PC-3 (cell line): Measurements from ENCODE around the gene PGBD2. TPM values are rescaled to one million over a fixed set of nuclear protein-coding genes. Genes with fewer than 3 reads are reported as not detected.

ENCODE experiments used
- ATAC-seq: fragments of 200-7000 bp; cut with Tn5 transposase; 2 replicates; pipeline ENCODE4 v1.9.1; 2020; ENCODE audit warnings: mild to moderate bottlenecking, moderate library complexity
- BruUV-seq: library from RNA; stranded (reverse); fragments of 400-500 nt; replicated peaks from 2 replicates; lab custom pipeline; 2021; lab: Mats Ljungman, UMichigan
- CTCF ChIA-PET: fragments of 300-600 bp; sonication (Branson Sonifier 250); formaldehyde crosslinking; loops from one replicate; lab custom pipeline; 2022; ENCODE audit warnings: antibody characterized with exemption; lab: Charles Lee
- POLR2A ChIA-PET: fragments of 300-600 bp; sonication (Branson Sonifier 250); formaldehyde crosslinking; loops from one replicate; lab custom pipeline; 2022; ENCODE audit warnings: antibody characterized with exemption; ENCODE audit not compliant: unreplicated experiment; lab: Charles Lee
- DNase-seq: peaks from one replicate; pipeline ENCODE4 v3.0.0-alpha.2; 2015
- H2AFZ ChIP-seq: fragments of 300-600 bp; sonication (generic); 2 replicates; pipeline ENCODE4 v1.6.0; 2016; ENCODE audit warnings: antibody characterized with exemption, low read length
- H3F3A ChIP-seq: fragments of 300-600 bp; sonication (generic); one replicate; pipeline ENCODE4 v1.6.0; 2017; ENCODE audit warnings: antibody characterized with exemption, low read length, control low read depth, mild to moderate bottlenecking; ENCODE audit not compliant: unreplicated experiment
- H3K27ac ChIP-seq: fragments of 300-600 bp; sonication (generic); 2 replicates; pipeline ENCODE4 v1.5.1; 2016; ENCODE audit warnings: mild to moderate bottlenecking, low read length
- H3K27me3 ChIP-seq: fragments of 300-600 bp; sonication (generic); 2 replicates; pipeline ENCODE4 v1.6.1; 2016; ENCODE audit warnings: low read length, mixed read lengths
- H3K36me3 ChIP-seq: fragments of 300-600 bp; sonication (generic); 2 replicates; pipeline ENCODE4 v1.6.1; 2016; ENCODE audit warnings: low read depth, mixed run types, low read length, mixed read lengths
- H3K4me1 ChIP-seq: fragments of 300-600 bp; sonication (generic); 2 replicates; pipeline ENCODE4 v1.5.1; 2016; ENCODE audit warnings: low read length; ENCODE audit not compliant: insufficient read depth
- H3K4me2 ChIP-seq: fragments of 300-600 bp; sonication (generic); 2 replicates; pipeline ENCODE4 v1.6.0; 2016; ENCODE audit warnings: low read length
- H3K4me3 ChIP-seq: fragments of 300-600 bp; sonication (generic); 2 replicates; pipeline ENCODE4 v1.5.1; 2016; ENCODE audit warnings: mild to moderate bottlenecking, low read length, mixed read lengths
- H3K79me2 ChIP-seq: fragments of 300-600 bp; sonication (generic); 2 replicates; pipeline ENCODE4 v1.6.1; 2017; ENCODE audit warnings: low read length, mixed read lengths
- H3K9ac ChIP-seq: fragments of 300-600 bp; sonication (generic); 2 replicates; pipeline ENCODE4 v1.6.0; 2016; ENCODE audit warnings: mild to moderate bottlenecking, low read length
- H3K9me2 ChIP-seq: fragments of 300-600 bp; sonication (generic); replicated peaks from 2 replicates; pipeline ENCODE4 v1.6.1; 2016; ENCODE audit warnings: mixed run types, low read length, mixed read lengths
- H3K9me3 ChIP-seq: fragments of 300-600 bp; sonication (generic); 2 replicates; pipeline ENCODE4 v1.6.1; 2016; ENCODE audit warnings: low read length, mixed read lengths
- H4K20me1 ChIP-seq: fragments of 300-600 bp; sonication (generic); 2 replicates; pipeline ENCODE4 v1.6.1; 2016; ENCODE audit warnings: low read length, mixed read lengths
- CTCF ChIP-seq: fragments of 300-600 bp; sonication (generic); conservative IDR thresholded peaks from 2 replicates; pipeline ENCODE4 v1.5.1; 2017; ENCODE audit warnings: antibody characterized with exemption, low read depth, mild to moderate bottlenecking, low read length
- EZH2 ChIP-seq: fragments of 300-600 bp; sonication (generic); IDR thresholded peaks from one replicate; pipeline ENCODE4 v1.6.1; 2017; ENCODE audit warnings: antibody characterized with exemption, mild to moderate bottlenecking, low read length; ENCODE audit not compliant: unreplicated experiment
- EZH2phosphoT487 ChIP-seq: fragments of 300-600 bp; sonication (generic); IDR thresholded peaks from 2 replicates; pipeline ENCODE4 v1.6.1; 2018; ENCODE audit warnings: mild to moderate bottlenecking, antibody characterized with exemption, low read length, borderline replicate concordance
- intact Hi-C: fragments of 100-400 bp; cut with micrococcal nuclease; formaldehyde crosslinking; loops from 2 replicates; pipeline ENCODE4 v1.9.0; 2023
- total RNA-seq: library from RNA; depleted of rRNA; stranded (reverse); fragments of >200 nt; gene quantifications from 2 replicates; pipeline ENCODE4 v1.2.3, GENCODE V29; 2014

The PGBD2 gene
- total RNA-seq, 1 experiment from 2014 or later: 6.5 TPM

GRCh38 chr1:248890549-248891498 is 15.2 kb upstream of the PGBD2 start:
- ATAC-seq: no peak
- no peaks in the 10 kb centered on the region for H3F3A ChIP-seq
- no peak for DNase-seq
- TF ChIP-seq EZH2 (no peak), CTCF (no peak), EZH2phosphoT487 (no peak)
- H3K9me2 ChIP-seq: no peaks in the 10 kb centered on the region
- BruUV-seq: no TSS peak
- H3K79me2 ChIP-seq: no peaks in the 10 kb centered on the region
- H3K4me1 ChIP-seq: no peaks in the 10 kb centered on the region
- no peaks in the 10 kb centered on the region for H3K9me3 ChIP-seq
- ChIA-PET CTCF (no interaction called here), POLR2A (no interaction called here)
- no peaks in the 10 kb centered on the region for H4K20me1 ChIP-seq
- H3K4me3 ChIP-seq: no peak overlapping the region
- H3K27me3 ChIP-seq: no peaks in the 10 kb centered on the region
- no peaks in the 10 kb centered on the region for H3K36me3 ChIP-seq
- H3K9ac ChIP-seq: no peak overlapping the region
- no peak overlapping the region for H2AFZ ChIP-seq
- no peak overlapping the region for H3K27ac ChIP-seq
- intact Hi-C loops: no loop called here
- H3K4me2 ChIP-seq: no peak overlapping the region

- Histone ChIP-seq H3K9me2 (no peaks in the 10 kb centered on the region), H3K9me3 (no peaks in the 10 kb centered on the region), H3K4me2 (no peak overlapping the region), H3K79me2 (no peaks in the 10 kb centered on the region), H3K4me3 (no peak overlapping the region), H3F3A (no peaks in the 10 kb centered on the region), H3K9ac (no peak overlapping the region), H3K27ac (no peak overlapping the region), H2AFZ (no peak overlapping the region), H3K4me1 (no peaks in the 10 kb centered on the region), H3K27me3 (no peaks in the 10 kb centered on the region), H4K20me1 (no peaks in the 10 kb centered on the region), H3K36me3 (no peaks in the 10 kb centered on the region)
- TF ChIP-seq EZH2phosphoT487 (no peak), CTCF (no peak), EZH2 (no peak)
- BruUV-seq: no TSS peak
- intact Hi-C loops: no loop called here
- CTCF ChIA-PET: no interaction called here
- ATAC-seq (peak; percentile 18; the same call in 1 of the 2 replicates), DNase-seq (no peak)
- POLR2A ChIA-PET: no interaction called here
Observed at GRCh38 chr1:248891758-248892157, 14.3 kb upstream of the PGBD2 start.

GRCh38 chr1:248892590-248892989 is 13.4 kb upstream of the PGBD2 start:
- POLR2A ChIA-PET: no interaction called here

More at GRCh38 chr1:248892590-248892989, 13.4 kb upstream of the PGBD2 start:
- TF ChIP-seq CTCF: no peak
- no peak for TF ChIP-seq EZH2phosphoT487
- no peak for TF ChIP-seq EZH2
- H3F3A ChIP-seq: no peaks in the 10 kb centered on the region
- H3K27me3 ChIP-seq: 0 out of 2 replicates have a peak, but pooled peaks cover 4% of the 10 kb centered on the region
- no peaks in the 10 kb centered on the region for H3K79me2 ChIP-seq
- no peaks in the 10 kb centered on the region for H3K4me1 ChIP-seq
- no peak overlapping the region for H3K4me3 ChIP-seq
- CTCF ChIA-PET: no interaction called here
- no peaks in the 10 kb centered on the region for H4K20me1 ChIP-seq
- H3K4me2 ChIP-seq: no peak overlapping the region
- no peak overlapping the region for H2AFZ ChIP-seq
- no peaks in the 10 kb centered on the region for H3K36me3 ChIP-seq
- no peaks in the 10 kb centered on the region for H3K9me3 ChIP-seq
- DNase-seq (peak; percentile 47), ATAC-seq (peak; percentile 53)
- H3K27ac ChIP-seq: no peak overlapping the region
- no TSS peak for BruUV-seq
- H3K9ac ChIP-seq: no peak overlapping the region
- H3K9me2 ChIP-seq: no peaks in the 10 kb centered on the region
- intact Hi-C loops: no loop called here
